Stimulated activated CD8-positive, alpha-beta memory T cell treated with anti-CD3 and anti-CD28 coated beads, Interleukin-12 subunit alpha, Interleukin-12 subunit beta, amount 100 ng/mL, for 24 hours (primary cell): ENCODE results near the gene IFT27.

ENCODE experiments used
- DNase-seq: peaks from one replicate; pipeline ENCODE4 v3.0.0-alpha.2; 2020; ENCODE audit errors: extremely low read depth

The IFT27 gene

GRCh38 chr22:36724836-36725235 lies 51.1 kb downstream of the IFT27 start:
- DNase-seq: no peak

- no peak for DNase-seq
Measured at GRCh38 chr22:36722055-36722454, 53.9 kb downstream of the IFT27 start.

GRCh38 chr22:36715647-36716046 lies 60.3 kb downstream of the IFT27 start:
- no peak for DNase-seq

GRCh38 chr22:36714110-36714509 lies 61.8 kb downstream of the IFT27 start:
- no peak for DNase-seq

- DNase-seq: no peak
Measured at GRCh38 chr22:36713436-36713835, 62.5 kb downstream of the IFT27 start.
